HepG2 (cell line): Measurements from ENCODE around the gene GPAT3. TPM values are rescaled to one million over a fixed set of nuclear protein-coding genes. Genes with fewer than 3 reads are reported as not detected.

Experiments
- ATAC-seq: fragments of 200-7000 bp; cut with Tn5 transposase; 3 replicates; pipeline ENCODE4 v1.9.1; 2020; ENCODE audit warnings: mild to moderate bottlenecking, moderate library complexity
- BruUV-seq: library from RNA; stranded (reverse); fragments of 400-500 nt; replicated peaks from 2 replicates; lab custom pipeline; 2021; lab: Mats Ljungman, UMichigan
- CTCF ChIA-PET: fragments of 300-600 bp; formaldehyde crosslinking; extraction: SDS; loops from one replicate; lab custom pipeline; 2021; ENCODE audit warnings: low total read pairs, inconsistent platforms, low intra/inter-chr PET ratio; lab: Yijun Ruan, JAX
- POLR2A ChIA-PET: fragments of 350-600 bp; sonication (Branson Sonifier 250); formaldehyde crosslinking; loops from one replicate; lab custom pipeline; 2020; ENCODE audit warnings: antibody characterized with exemption, inconsistent platforms; lab: Yijun Ruan, JAX
- DNase-seq: peaks from one replicate; pipeline ENCODE4 v3.0.0-alpha.2; 2015; ENCODE audit warnings: low spot score
- FAIRE-seq: peaks from 3 replicates; lab custom pipeline; 2011; peaks lifted over from hg19 to GRCh38; lab: Jason Lieb, UNC
- H2AFZ ChIP-seq: one replicate; pipeline ENCODE4 v1.6.1; 2011; ENCODE audit warnings: low read length, inconsistent platforms
- H3K27ac ChIP-seq: fragments of 300-600 bp; 3 replicates; pipeline ENCODE4 v1.8.0; 2011; ENCODE audit warnings: mixed run types, mild to moderate bottlenecking, mixed read lengths, low read length, inconsistent platforms; ENCODE audit not compliant: insufficient read depth; ENCODE audit errors: extremely low read length
- H3K27me3 ChIP-seq, 2 experiments: fragments of 200-600 bp in 1 of 2; 2 replicates in 1 of 2; 3 replicates in 1 of 2; pipeline versions ENCODE4 v1.6.0 to v1.8.0; 2011; ENCODE audit warnings: low read length in 2 of 2, mild to moderate bottlenecking in 2 of 2, moderate library complexity in 2 of 2, inconsistent platforms in 1 of 2; ENCODE audit not compliant: insufficient read depth in 2 of 2, control insufficient read depth in 1 of 2
- H3K36me3 ChIP-seq, 2 experiments: fragments of 200-600 bp in 1 of 2; replicated peaks in 1 of 2; 2 replicates in 1 of 2; 3 replicates in 1 of 2; pipeline versions ENCODE4 v1.5.1 to v1.8.0; 2011; ENCODE audit warnings: low read length in 2 of 2, inconsistent platforms in 1 of 2; ENCODE audit not compliant: insufficient read depth in 2 of 2, control insufficient read depth in 1 of 2
- H3K4me1 ChIP-seq: 2 replicates; pipeline ENCODE4 v1.5.1; 2012; ENCODE audit warnings: low read length, inconsistent platforms; ENCODE audit not compliant: insufficient read depth
- H3K4me2 ChIP-seq: 2 replicates; pipeline ENCODE4 v1.6.0; 2011; ENCODE audit warnings: low read depth, low read length, inconsistent platforms
- H3K4me3 ChIP-seq, 3 experiments: fragments of 200-600 bp in 1 of 3; sonication (generic), shearing (Covaris generic) in 1 of 3; replicated peaks in 1 of 3; 2 replicates each; pipeline ENCODE4 v1.5.1; 2011 to 2016; ENCODE audit warnings: low read length in 3 of 3, inconsistent platforms in 2 of 3, low read depth in 2 of 3, mild to moderate bottlenecking in 2 of 3, control low read depth in 1 of 3, mixed read lengths in 1 of 3; ENCODE audit not compliant: insufficient read depth in 1 of 3
- H3K79me2 ChIP-seq: one replicate; pipeline ENCODE4 v1.6.1; 2011; ENCODE audit warnings: low read length, inconsistent platforms; ENCODE audit not compliant: insufficient read depth
- H3K9ac ChIP-seq: 2 replicates; pipeline ENCODE4 v1.6.0; 2011; ENCODE audit warnings: mild to moderate bottlenecking, low read depth, low read length, inconsistent platforms; ENCODE audit not compliant: insufficient read depth
- H3K9me3 ChIP-seq: 2 replicates; pipeline ENCODE4 v1.5.1; 2012; ENCODE audit warnings: mild to moderate bottlenecking, low read length
- H4K20me1 ChIP-seq: 2 replicates; pipeline ENCODE4 v1.6.0; 2011; ENCODE audit warnings: inconsistent platforms, mild to moderate bottlenecking, low read length, moderate library complexity; ENCODE audit not compliant: insufficient read depth
- CBX2 ChIP-seq, 2 experiments: fragments of 200-600 bp in 1 of 2; sonication (generic); formaldehyde crosslinking in 1 of 2; IDR thresholded peaks; 2 replicates each; pipeline versions ENCODE4 v1.7.0 to v1.8.1; 2018 to 2022; ENCODE audit warnings: low read depth in 2 of 2, low read length in 1 of 2, mild to moderate bottlenecking in 1 of 2, missing genetic modification reagents in 1 of 2
- DMAP1 ChIP-seq: IDR thresholded peaks from 2 replicates; pipeline ENCODE4 v1.6.1; 2016
- DPF2 ChIP-seq: sonication (generic); formaldehyde crosslinking; IDR thresholded peaks from 2 replicates; pipeline ENCODE4 v1.4.0; 2020; ENCODE audit warnings: mild to moderate bottlenecking, low read depth, missing genetic modification reagents, borderline replicate concordance
- ELF3 ChIP-seq: IDR thresholded peaks from 2 replicates; pipeline ENCODE4 v1.6.1; 2016; ENCODE audit warnings: missing genetic modification reagents, missing compliant biosample characterization
- EZH2 ChIP-seq: conservative IDR thresholded peaks from 2 replicates; pipeline ENCODE4 v1.6.1; 2012; ENCODE audit warnings: mild to moderate bottlenecking, low read depth, low read length, moderate library complexity
- KDM2A ChIP-seq: sonication (generic); formaldehyde crosslinking; IDR thresholded peaks from 2 replicates; pipeline ENCODE4 v1.4.0; 2020; ENCODE audit warnings: low read depth, missing genetic modification reagents, borderline replicate concordance
- MTA3 ChIP-seq: sonication (generic); formaldehyde crosslinking; IDR thresholded peaks from 2 replicates; pipeline ENCODE4 v1.4.0; 2020; ENCODE audit warnings: missing genetic modification reagents
- NFE2L2 ChIP-seq: fragments of 150-350 bp; IDR thresholded peaks from 2 replicates; pipeline ENCODE4 v1.6.1; 2014; ENCODE audit warnings: low read length
- RBAK ChIP-seq: sonication (generic); formaldehyde crosslinking; IDR thresholded peaks from 2 replicates; pipeline ENCODE4 v1.5.1; 2020; ENCODE audit warnings: mild to moderate bottlenecking, missing genetic modification reagents
- SAFB2 ChIP-seq: sonication (generic); formaldehyde crosslinking; IDR thresholded peaks from 2 replicates; pipeline ENCODE4 v1.5.1; 2020; ENCODE audit warnings: missing genetic modification reagents, low read depth, mild to moderate bottlenecking, borderline replicate concordance
- SIX4 ChIP-seq: sonication (generic); formaldehyde crosslinking; IDR thresholded peaks from 2 replicates; pipeline ENCODE4 v1.4.0; 2020; ENCODE audit warnings: missing genetic modification reagents
- ZNF17 ChIP-seq: sonication (generic); formaldehyde crosslinking; IDR thresholded peaks from 2 replicates; pipeline ENCODE4 v1.5.0; 2020; ENCODE audit warnings: mild to moderate bottlenecking, missing genetic modification reagents
- ZNF564 ChIP-seq: sonication (generic); formaldehyde crosslinking; IDR thresholded peaks from 2 replicates; pipeline ENCODE4 v1.8.1; 2023; ENCODE audit warnings: mild to moderate bottlenecking, missing genetic modification reagents
- ZUFSP ChIP-seq: sonication (generic); formaldehyde crosslinking; IDR thresholded peaks from 2 replicates; pipeline ENCODE4 v1.9.0; 2021; ENCODE audit warnings: missing genetic modification reagents, mild to moderate bottlenecking, borderline replicate concordance
- WGBS: methylation state at CpG from one replicate; pipeline ENCODE4 v1.1.6; 2017; ENCODE audit warnings: low lambda C conversion rate; 5-methylcytosine and 5-hydroxymethylcytosine counted together
- in situ Hi-C: cut with HindIII; loops from 2 replicates; pipeline ENCODE4 v1.10.0; 2017; ENCODE audit warnings: low pct_unique_long_range_greater_than_20kb; ENCODE audit not compliant: extremely low pct_ligation_motif_present
- intact Hi-C: fragments of 100-400 bp; cut with micrococcal nuclease; formaldehyde crosslinking; loops from one replicate; pipeline ENCODE4 v1.10.0; 2022; ENCODE audit not compliant: unreplicated experiment
- polyA plus RNA-seq, 8 experiments: library from polyadenylated mRNA; depleted of rRNA in 3 of 8; stranded (reverse) in 7 of 8; unstranded in 1 of 8; fragments of >200 nt; fragmentation: Illumina TruSeq in 4 of 8; extraction: Trizol in 4 of 8; gene quantifications; 2 replicates each; pipeline versions ENCODE4 v1.2.1 to v1.2.3, GENCODE V29; 2011 to 2016; ENCODE audit warnings: low read depth in 4 of 8, missing spikeins in 1 of 8, mixed read lengths in 1 of 8; ENCODE audit not compliant: insufficient read depth in 1 of 8
- total RNA-seq, 5 experiments: library from RNA; depleted of rRNA; stranded (reverse); fragments of >200 nt; fragmentation: Illumina TruSeq; extraction: Trizol; gene quantifications; 2 replicates each; pipeline ENCODE4 v1.2.3, GENCODE V29; 2016; ENCODE audit warnings: low read depth in 1 of 5
- TF ChIP-seq, protein P1 (sequence below): sonication (generic); formaldehyde crosslinking; IDR thresholded peaks from 2 replicates; pipeline ENCODE4 v1.4.0; 2020; ENCODE audit warnings: missing genetic modification reagents
- TF ChIP-seq, protein P2 (sequence below): IDR thresholded peaks from 2 replicates; pipeline ENCODE4 v1.4.0; 2020; ENCODE audit warnings: mild to moderate bottlenecking, missing genetic modification reagents

GPAT3 gene
- total and polyA plus RNA-seq, 2 of the 13 experiments (the other 11 are each of a cell fraction or from before 2014, with no cell fraction given), result 2.4 to 2.6 TPM

GRCh38 chr4:83536362-83537272, 709 bp downstream of the GPAT3 start:
- ChIA-PET POLR2A (interaction anchor here (1.2 to 1.5 kb wide), 2 partner anchors 49 to 82 kb away, joined by 3 read pairs; no protein-coding TSS in a partner anchor), CTCF (no interaction called here)
- in situ Hi-C loops (no loop called here), intact Hi-C loops (loop anchor here (5.0 kb wide), 2 partner anchors 41 to 49 kb away; partner anchors contain the start of gene ABRAXAS1)
- 9% methylated on average over 15 of the region's 46 CpGs for WGBS
- Histone ChIP-seq H3K4me1 (peaks cover 34% of the 10 kb centered on the region), H2AFZ (no peak overlapping the region), H3K4me2 (peak overlapping the region; percentile 98), H3K9me3 (no peaks in the 10 kb centered on the region), H4K20me1 (no peaks in the 10 kb centered on the region), H3K36me3 (no peaks in the 10 kb centered on the region), H3K27ac (no peak overlapping the region), H3K4me3 (peak overlapping the region; percentile 56 to 86 (median 68)), H3K27me3 (peaks cover 0 to 20% of the 10 kb centered on the region in 2 experiments; a peak in 3 of 5 replicates), H3K9ac (peak overlapping the region; percentile 57), H3K79me2 (no peaks in the 10 kb centered on the region)
- ATAC-seq (peak; percentile 67), FAIRE-seq (no peak), DNase-seq (no peak)
- BruUV-seq, result no TSS peak
- TF ChIP-seq NFE2L2 (no peak), ZNF564 (CRISPR knock-in tag) (no peak), CBX2 (IDR thresholded peaks at IDR 0.05; ENCODE audit: low read depth, low read length) (no peak), CBX2 (CRISPR knock-in tag; IDR thresholded peaks at IDR 0.05; ENCODE audit: low read depth) (no peak), KDM2A (CRISPR knock-in tag) (peak; percentile 47; the same call in 1 of the 2 replicates), MTA3 (CRISPR knock-in tag) (no peak), RBAK (CRISPR knock-in tag) (no peak), SIX4 (CRISPR knock-in tag) (no peak), ZNF17 (no peak), DPF2 (CRISPR knock-in tag) (no peak), EZH2 (no peak), ZUFSP (no peak), DMAP1 (CRISPR knock-in tag) (0 out of 2 replicates have a peak, but pooled peaks have one; percentile 8), ELF3 (CRISPR knock-in tag) (0 out of 2 replicates have a peak, but pooled peaks have one; percentile 1), SAFB2 (no peak)
- TF ChIP-seq, protein P1, sequence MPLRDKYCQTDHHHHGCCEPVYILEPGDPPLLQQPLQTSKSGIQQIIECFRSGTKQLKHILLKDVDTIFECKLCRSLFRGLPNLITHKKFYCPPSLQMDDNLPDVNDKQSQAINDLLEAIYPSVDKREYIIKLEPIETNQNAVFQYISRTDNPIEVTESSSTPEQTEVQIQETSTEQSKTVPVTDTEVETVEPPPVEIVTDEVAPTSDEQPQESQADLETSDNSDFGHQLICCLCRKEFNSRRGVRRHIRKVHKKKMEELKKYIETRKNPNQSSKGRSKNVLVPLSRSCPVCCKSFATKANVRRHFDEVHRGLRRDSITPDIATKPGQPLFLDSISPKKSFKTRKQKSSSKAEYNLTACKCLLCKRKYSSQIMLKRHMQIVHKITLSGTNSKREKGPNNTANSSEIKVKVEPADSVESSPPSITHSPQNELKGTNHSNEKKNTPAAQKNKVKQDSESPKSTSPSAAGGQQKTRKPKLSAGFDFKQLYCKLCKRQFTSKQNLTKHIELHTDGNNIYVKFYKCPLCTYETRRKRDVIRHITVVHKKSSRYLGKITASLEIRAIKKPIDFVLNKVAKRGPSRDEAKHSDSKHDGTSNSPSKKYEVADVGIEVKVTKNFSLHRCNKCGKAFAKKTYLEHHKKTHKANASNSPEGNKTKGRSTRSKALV (CRISPR knock-in tag), result peak; percentile 90
- TF ChIP-seq, protein P2, sequence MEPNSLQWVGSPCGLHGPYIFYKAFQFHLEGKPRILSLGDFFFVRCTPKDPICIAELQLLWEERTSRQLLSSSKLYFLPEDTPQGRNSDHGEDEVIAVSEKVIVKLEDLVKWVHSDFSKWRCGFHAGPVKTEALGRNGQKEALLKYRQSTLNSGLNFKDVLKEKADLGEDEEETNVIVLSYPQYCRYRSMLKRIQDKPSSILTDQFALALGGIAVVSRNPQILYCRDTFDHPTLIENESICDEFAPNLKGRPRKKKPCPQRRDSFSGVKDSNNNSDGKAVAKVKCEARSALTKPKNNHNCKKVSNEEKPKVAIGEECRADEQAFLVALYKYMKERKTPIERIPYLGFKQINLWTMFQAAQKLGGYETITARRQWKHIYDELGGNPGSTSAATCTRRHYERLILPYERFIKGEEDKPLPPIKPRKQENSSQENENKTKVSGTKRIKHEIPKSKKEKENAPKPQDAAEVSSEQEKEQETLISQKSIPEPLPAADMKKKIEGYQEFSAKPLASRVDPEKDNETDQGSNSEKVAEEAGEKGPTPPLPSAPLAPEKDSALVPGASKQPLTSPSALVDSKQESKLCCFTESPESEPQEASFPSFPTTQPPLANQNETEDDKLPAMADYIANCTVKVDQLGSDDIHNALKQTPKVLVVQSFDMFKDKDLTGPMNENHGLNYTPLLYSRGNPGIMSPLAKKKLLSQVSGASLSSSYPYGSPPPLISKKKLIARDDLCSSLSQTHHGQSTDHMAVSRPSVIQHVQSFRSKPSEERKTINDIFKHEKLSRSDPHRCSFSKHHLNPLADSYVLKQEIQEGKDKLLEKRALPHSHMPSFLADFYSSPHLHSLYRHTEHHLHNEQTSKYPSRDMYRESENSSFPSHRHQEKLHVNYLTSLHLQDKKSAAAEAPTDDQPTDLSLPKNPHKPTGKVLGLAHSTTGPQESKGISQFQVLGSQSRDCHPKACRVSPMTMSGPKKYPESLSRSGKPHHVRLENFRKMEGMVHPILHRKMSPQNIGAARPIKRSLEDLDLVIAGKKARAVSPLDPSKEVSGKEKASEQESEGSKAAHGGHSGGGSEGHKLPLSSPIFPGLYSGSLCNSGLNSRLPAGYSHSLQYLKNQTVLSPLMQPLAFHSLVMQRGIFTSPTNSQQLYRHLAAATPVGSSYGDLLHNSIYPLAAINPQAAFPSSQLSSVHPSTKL (CRISPR knock-in tag), result peak; percentile 0; the same call in 1 of the 2 replicates
